CD14-positive monocyte (primary cell): ENCODE results near the gene DCTN2. TPM values are rescaled to one million over a fixed set of nuclear protein-coding genes. Genes with fewer than 3 reads are reported as not detected.

Experiments used
- DNase-seq, 3 donors: peaks; one replicate each; pipeline ENCODE4 v3.0.0-alpha.2; 2011 to 2022
- H2AFZ ChIP-seq: 2 replicates; pipeline ENCODE4 v1.6.0; 2012; ENCODE audit warnings: mild to moderate bottlenecking, low read depth, low read length, inconsistent platforms; ENCODE audit not compliant: insufficient read depth, poor library complexity, severe bottlenecking
- H3K27ac ChIP-seq, 2 donors: 1 replicate in 1 of 2; 2 replicates in 1 of 2; pipeline ENCODE4 v1.5.1; 2012 to 2013; ENCODE audit warnings: low read length in 2 of 2, control low read depth in 1 of 2, inconsistent platforms in 1 of 2, low read depth in 1 of 2, mild to moderate bottlenecking in 1 of 2
- H3K27me3 ChIP-seq, 2 donors: one replicate each; pipeline versions ENCODE4 v1.6.0 to v1.6.1; 2011 to 2013; ENCODE audit warnings: low read length in 2 of 2; ENCODE audit not compliant: control insufficient read depth in 2 of 2, insufficient read depth in 2 of 2
- H3K36me3 ChIP-seq, 2 donors: replicated peaks in 1 of 2; 1 replicate in 1 of 2; 2 replicates in 1 of 2; pipeline versions ENCODE4 v1.5.1 to v1.6.1; 2012 to 2013; ENCODE audit warnings: low read length in 2 of 2, control low read depth in 1 of 2, inconsistent platforms in 1 of 2, mild to moderate bottlenecking in 1 of 2; ENCODE audit not compliant: insufficient read depth in 2 of 2, control insufficient read depth in 1 of 2
- H3K4me1 ChIP-seq, 2 donors: 1 replicate in 1 of 2; 2 replicates in 1 of 2; pipeline versions ENCODE4 v1.5.1 to v1.6.1; 2012 to 2013; ENCODE audit warnings: low read length in 2 of 2, control low read depth in 1 of 2, inconsistent platforms in 1 of 2, mild to moderate bottlenecking in 1 of 2, moderate library complexity in 1 of 2; ENCODE audit not compliant: insufficient read depth in 2 of 2, control insufficient read depth in 1 of 2
- H3K4me2 ChIP-seq: replicated peaks from 2 replicates; pipeline ENCODE3; 2012; ENCODE audit warnings: low read length, moderate library complexity, mild to moderate bottlenecking; ENCODE audit not compliant: poor library complexity, severe bottlenecking; ENCODE audit errors: extremely low read depth
- H3K4me3 ChIP-seq, 3 experiments: fragments of 200-600 bp in 1 of 3; sonication (generic) in 1 of 3; replicated peaks in 1 of 3; 1 replicate in 2 of 3; 2 replicates in 1 of 3; pipeline ENCODE4 v1.5.1; 2011 to 2013; ENCODE audit warnings: low read length in 3 of 3, mild to moderate bottlenecking in 3 of 3, control low read depth in 2 of 3, low read depth in 2 of 3, inconsistent platforms in 1 of 3, moderate library complexity in 1 of 3
- H3K79me2 ChIP-seq: 2 replicates; pipeline ENCODE4 v1.6.0; 2012; ENCODE audit warnings: mild to moderate bottlenecking, control low read depth, inconsistent platforms, low read length, moderate library complexity; ENCODE audit not compliant: insufficient read depth
- H3K9ac ChIP-seq: 2 replicates; pipeline ENCODE4 v1.6.0; 2017; ENCODE audit warnings: low read length, mild to moderate bottlenecking; ENCODE audit not compliant: insufficient read depth, poor library complexity, severe bottlenecking
- H3K9me3 ChIP-seq, 2 donors: replicated peaks in 1 of 2; 1 replicate in 1 of 2; 2 replicates in 1 of 2; pipeline versions ENCODE4 v1.5.1 to v1.6.1; 2012 to 2013; ENCODE audit warnings: low read length in 2 of 2, control low read depth in 1 of 2; ENCODE audit not compliant: control insufficient read depth in 1 of 2, insufficient read depth in 1 of 2
- H4K20me1 ChIP-seq: 2 replicates; pipeline ENCODE4 v1.6.0; 2012; ENCODE audit warnings: mild to moderate bottlenecking, low read length, control low read depth, moderate library complexity; ENCODE audit not compliant: insufficient read depth
- H3K27ac Mint-ChIP-seq, 7 donors: one replicate each; pipeline ENCODE4 v1.8.0; 2020; ENCODE audit warnings: mild to moderate bottlenecking in 7 of 7, mixed read lengths in 7 of 7, moderate library complexity in 6 of 7, inconsistent platforms in 2 of 7
- H3K27me3 Mint-ChIP-seq, 3 donors: one replicate each; pipeline ENCODE4 v1.8.0; 2021 to 2022; ENCODE audit warnings: low read depth in 3 of 3, mild to moderate bottlenecking in 3 of 3, mixed read lengths in 3 of 3, moderate library complexity in 3 of 3, inconsistent platforms in 1 of 3
- H3K36me3 Mint-ChIP-seq, 2 donors: one replicate each; pipeline ENCODE4 v1.8.0; 2020; ENCODE audit warnings: mixed read lengths in 2 of 2, inconsistent platforms in 1 of 2, mild to moderate bottlenecking in 1 of 2
- H3K4me1 Mint-ChIP-seq: one replicate; pipeline ENCODE4 v1.8.0; 2020; ENCODE audit warnings: mild to moderate bottlenecking, mixed read lengths
- H3K4me3 Mint-ChIP-seq, 2 donors: one replicate each; pipeline ENCODE4 v1.8.0; 2020; ENCODE audit warnings: mild to moderate bottlenecking in 2 of 2, mixed read lengths in 2 of 2, moderate library complexity in 1 of 2
- H3K9me3 Mint-ChIP-seq, 7 donors: one replicate each; pipeline ENCODE4 v1.8.0; 2020 to 2022; ENCODE audit warnings: mixed read lengths in 7 of 7, mild to moderate bottlenecking in 6 of 7, moderate library complexity in 6 of 7, inconsistent platforms in 2 of 7
- WGBS: methylation state at CpG from one replicate; pipeline ENCODE4 v1.1.5; 2013; ENCODE audit warnings: missing lambda C conversion rate; ENCODE audit not compliant: insufficient coverage; 5-methylcytosine and 5-hydroxymethylcytosine counted together
- intact Hi-C, 2 donors: fragments of 100-400 bp; cut with micrococcal nuclease; formaldehyde crosslinking; loops; one replicate each; pipeline versions ENCODE4 v1.15.0 to v1.15.1; 2023
- polyA plus RNA-seq, 3 donors: library from polyadenylated mRNA; depleted of rRNA in 1 of 3; unstranded in 2 of 3; stranded (reverse) in 1 of 3; fragments of 300-500 nt in 2 of 3; fragments of >200 nt in 1 of 3; fragmentation: Illumina TruSeq in 2 of 3; gene quantifications; 1 replicate in 2 of 3; 2 replicates in 1 of 3; pipeline ENCODE4 v1.2.3, GENCODE V29; 2012 to 2021
- TF ChIP-seq, protein P1 (sequence below): fragments of 200-600 bp; IDR thresholded peaks from one replicate; pipeline ENCODE4 v1.8.0; 2022; ENCODE audit warnings: antibody characterized with exemption, mild to moderate bottlenecking

Gene DCTN2
- polyA plus RNA-seq, 3 donors: 72.8 to 94.5 (median 82.2) TPM

DNA sequence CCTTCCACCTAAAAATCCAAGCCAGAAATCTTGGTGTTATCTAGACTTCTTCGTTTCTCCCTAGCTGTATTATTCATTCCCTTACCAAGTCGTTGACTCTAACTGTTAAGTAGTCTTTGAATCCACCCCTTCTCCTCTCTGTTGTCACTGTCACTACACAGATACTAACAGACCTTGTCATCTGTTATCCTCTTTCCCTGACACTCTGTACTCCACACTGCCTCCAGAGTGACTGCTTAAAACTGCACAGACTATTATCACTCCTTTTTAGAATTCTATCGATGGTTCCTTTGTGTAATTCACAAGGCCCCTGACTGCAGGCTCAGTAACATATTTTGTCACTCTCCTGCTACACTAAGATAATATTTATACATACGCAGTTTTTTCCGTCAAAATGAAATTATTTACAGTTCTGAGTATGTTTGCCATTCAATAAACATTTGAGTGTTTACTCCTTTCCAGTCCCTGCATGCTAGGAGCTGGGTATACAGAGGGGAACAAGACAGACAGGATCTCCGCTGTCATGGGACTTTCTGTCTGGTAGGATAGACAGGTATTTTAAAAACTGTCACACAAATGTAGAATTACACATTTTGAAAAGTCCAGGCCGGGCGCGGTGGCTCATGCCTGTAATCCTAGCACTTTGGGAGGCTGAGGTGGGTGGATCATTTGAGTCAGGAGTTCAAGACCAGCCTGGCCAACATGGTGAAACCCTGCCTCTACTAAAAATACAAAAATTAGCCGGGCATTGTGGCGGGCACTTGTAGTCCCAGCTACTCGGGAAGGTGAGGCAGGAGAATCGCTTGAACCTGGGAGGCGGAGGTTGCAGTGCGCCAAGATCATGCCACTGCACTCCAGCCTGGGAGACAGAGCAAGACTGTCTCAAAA is 55.4 kb downstream of the DCTN2 start:
- Histone ChIP-seq H3K27ac (no peak overlapping the region), H3K9ac (no peak overlapping the region), H3K4me2 (no peak overlapping the region), H3K36me3 (peaks cover 43 to 51% of the 10 kb centered on the region in 2 donors), H3K4me3 (no peak overlapping the region), H2AFZ (no peak overlapping the region), H3K79me2 (peaks cover 16% of the 10 kb centered on the region), H4K20me1 (peaks cover 11% of the 10 kb centered on the region), H3K27me3 (no peaks in the 10 kb centered on the region), H3K4me1 (peaks cover 16 to 21% of the 10 kb centered on the region in 2 donors), H3K9me3 (no peaks in the 10 kb centered on the region)
- peak overlapping the region in 3 of 7 donors; percentile 15 to 80 (median 20) for H3K27ac Mint-ChIP-seq
- TF ChIP-seq, protein P1, sequence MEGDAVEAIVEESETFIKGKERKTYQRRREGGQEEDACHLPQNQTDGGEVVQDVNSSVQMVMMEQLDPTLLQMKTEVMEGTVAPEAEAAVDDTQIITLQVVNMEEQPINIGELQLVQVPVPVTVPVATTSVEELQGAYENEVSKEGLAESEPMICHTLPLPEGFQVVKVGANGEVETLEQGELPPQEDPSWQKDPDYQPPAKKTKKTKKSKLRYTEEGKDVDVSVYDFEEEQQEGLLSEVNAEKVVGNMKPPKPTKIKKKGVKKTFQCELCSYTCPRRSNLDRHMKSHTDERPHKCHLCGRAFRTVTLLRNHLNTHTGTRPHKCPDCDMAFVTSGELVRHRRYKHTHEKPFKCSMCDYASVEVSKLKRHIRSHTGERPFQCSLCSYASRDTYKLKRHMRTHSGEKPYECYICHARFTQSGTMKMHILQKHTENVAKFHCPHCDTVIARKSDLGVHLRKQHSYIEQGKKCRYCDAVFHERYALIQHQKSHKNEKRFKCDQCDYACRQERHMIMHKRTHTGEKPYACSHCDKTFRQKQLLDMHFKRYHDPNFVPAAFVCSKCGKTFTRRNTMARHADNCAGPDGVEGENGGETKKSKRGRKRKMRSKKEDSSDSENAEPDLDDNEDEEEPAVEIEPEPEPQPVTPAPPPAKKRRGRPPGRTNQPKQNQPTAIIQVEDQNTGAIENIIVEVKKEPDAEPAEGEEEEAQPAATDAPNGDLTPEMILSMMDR: peak; percentile 22
- H3K27me3 Mint-ChIP-seq: peaks cover 0 to 2% (median 0%) of the 10 kb centered on the region in 3 donors
- intact Hi-C loops: no loop called here
- H3K9me3 Mint-ChIP-seq: peaks cover 0 to 3% (median 0%) of the 10 kb centered on the region in 7 donors
- peaks cover 48 to 73% of the 10 kb centered on the region in 2 donors for H3K36me3 Mint-ChIP-seq
- H3K4me3 Mint-ChIP-seq: no peak overlapping the region
- H3K4me1 Mint-ChIP-seq: peaks cover 21% of the 10 kb centered on the region
- DNase-seq: no peak
- 91% methylated on average over 9 of the region's 15 CpGs for WGBS

- Histone ChIP-seq H3K27ac (peak overlapping the region in 1 of 2 donors; percentile 9), H3K27me3 (no peaks in the 10 kb centered on the region), H4K20me1 (peaks cover 11% of the 10 kb centered on the region), H3K4me1 (peaks cover 16 to 21% of the 10 kb centered on the region in 2 donors), H3K79me2 (peaks cover 16% of the 10 kb centered on the region), H3K9ac (no peak overlapping the region), H3K4me2 (no peak overlapping the region), H3K4me3 (no peak overlapping the region), H3K36me3 (peaks cover 35 to 40% of the 10 kb centered on the region in 2 donors), H2AFZ (no peak overlapping the region), H3K9me3 (no peaks in the 10 kb centered on the region)
- H3K9me3 Mint-ChIP-seq: peaks cover 0 to 3% (median 0%) of the 10 kb centered on the region in 7 donors
- no peaks in the 10 kb centered on the region for H3K27me3 Mint-ChIP-seq
- peaks cover 21% of the 10 kb centered on the region for H3K4me1 Mint-ChIP-seq
- H3K4me3 Mint-ChIP-seq: no peak overlapping the region
- H3K36me3 Mint-ChIP-seq: peaks cover 40 to 58% of the 10 kb centered on the region in 2 donors
- TF ChIP-seq, protein P1: no peak
- intact Hi-C loops: no loop called here
- DNase-seq: no peak
- H3K27ac Mint-ChIP-seq: peak overlapping the region in 3 of 7 donors; percentile 18 to 49 (median 18)
- 95% methylated on average over 3 of the region's 4 CpGs for WGBS
These were observed 56.9 kb downstream of the DCTN2 start for GRCh38 chr12:57490126-57490525.
